Stimulated activated CD4-positive, alpha-beta T cell treated with anti-CD3 and anti-CD28 coated beads, Interleukin-4, amount 100 ng/mL, for 48 hours (primary cell): ENCODE data around the gene S1PR5.

Experiments
- DNase-seq, 2 donors: peaks; one replicate each; pipeline ENCODE4 v3.0.0-alpha.2; 2020; ENCODE audit warnings: low read depth in 2 of 2

S1PR5 gene

GRCh38 chr19:10471909-10472308 is 45.3 kb downstream of the S1PR5 start:
- DNase-seq: no peak

GRCh38 chr19:10468133-10468532 is 49.1 kb downstream of the S1PR5 start:
- DNase-seq: no peak

- DNase-seq: no peak
Observed at GRCh38 chr19:10467104-10467706, 50.0 kb downstream of the S1PR5 start.

GRCh38 chr19:10464456-10464855 is 52.8 kb downstream of the S1PR5 start:
- no peak for DNase-seq
